HG03571 (cell line): ENCODE results near the gene TMEM59L.
"Not testable (repeated sequence)": the region's sequence is repeated elsewhere in the genome, so short reads cannot be mapped to it uniquely, and the experiment has no call there.

Experiments used
- ATAC-seq: cut with Tn5 transposase; IDR thresholded peaks from one replicate; pipeline ENCODE4 v1.9.1; 2021; ENCODE audit not compliant: unreplicated experiment

TMEM59L gene

GRCh38 chr19:18594096-18594823, 18.4 kb upstream of the TMEM59L start:
- ATAC-seq: no peak

GRCh38 chr19:18594824-18595373, 17.8 kb upstream of the TMEM59L start:
- ATAC-seq: no peak

GRCh38 chr19:18595475-18595874, 17.2 kb upstream of the TMEM59L start:
- no peak for ATAC-seq

GRCh38 chr19:18596752-18597157, 15.9 kb upstream of the TMEM59L start:
- ATAC-seq: no peak

- no peak for ATAC-seq
These were observed 14.6 kb upstream of the TMEM59L start for GRCh38 chr19:18597809-18598660.

- ATAC-seq: no peak
These were observed 13.2 kb upstream of the TMEM59L start for GRCh38 chr19:18599485-18599884.

- not testable (repeated sequence) for ATAC-seq
These were observed 11.8 kb upstream of the TMEM59L start for GRCh38 chr19:18600692-18601397.

- no peak for ATAC-seq
These were observed 10.8 kb upstream of the TMEM59L start for GRCh38 chr19:18601875-18602274.

GRCh38 chr19:18603255-18603957, 9.3 kb upstream of the TMEM59L start:
- ATAC-seq: no peak

GRCh38 chr19:18603958-18604819, 8.5 kb upstream of the TMEM59L start:
- no peak for ATAC-seq

- no peak for ATAC-seq
These were observed 7.9 kb upstream of the TMEM59L start for GRCh38 chr19:18604820-18605159.

- no peak for ATAC-seq
These were observed 7.5 kb upstream of the TMEM59L start for GRCh38 chr19:18605196-18605545.

- no peak for ATAC-seq
These were observed 7.0 kb upstream of the TMEM59L start for GRCh38 chr19:18605546-18606280.

- no peak for ATAC-seq
These were observed 6.1 kb upstream of the TMEM59L start, which contains the start of gene CRLF1 for GRCh38 chr19:18606281-18607225. Gene CRLF1, minus strand, starts transcription at chr19:18606799. Its CDS starts 143 bp downstream, at chr19:18606656.

- no peak for ATAC-seq
These were observed 5.2 kb upstream of the TMEM59L start for GRCh38 chr19:18607226-18608101.

GRCh38 chr19:18608102-18608804, 4.4 kb upstream of the TMEM59L start:
- no peak for ATAC-seq
